CD4-positive, alpha-beta T cell treated with Interleukin-17A for 1 hour (primary cell): Measurements from ENCODE around the gene UBE2M.

ENCODE experiments used
- DNase-seq: peaks from one replicate; pipeline ENCODE4 v3.0.0-alpha.2; 2020

Gene UBE2M

GRCh38 chr19:58570770-58571574 is 12.6 kb upstream of the UBE2M start:
- DNase-seq = no peak

- no peak for DNase-seq
Measured at GRCh38 chr19:58569943-58570670, 11.7 kb upstream of the UBE2M start.

GRCh38 chr19:58569191-58569942 is 11.0 kb upstream of the UBE2M start:
- no peak for DNase-seq

- DNase-seq = no peak
Measured at GRCh38 chr19:58568453-58569130, 10.2 kb upstream of the UBE2M start.

GRCh38 chr19:58566989-58567388 is 8.6 kb upstream of the UBE2M start:
- no peak for DNase-seq

DNA sequence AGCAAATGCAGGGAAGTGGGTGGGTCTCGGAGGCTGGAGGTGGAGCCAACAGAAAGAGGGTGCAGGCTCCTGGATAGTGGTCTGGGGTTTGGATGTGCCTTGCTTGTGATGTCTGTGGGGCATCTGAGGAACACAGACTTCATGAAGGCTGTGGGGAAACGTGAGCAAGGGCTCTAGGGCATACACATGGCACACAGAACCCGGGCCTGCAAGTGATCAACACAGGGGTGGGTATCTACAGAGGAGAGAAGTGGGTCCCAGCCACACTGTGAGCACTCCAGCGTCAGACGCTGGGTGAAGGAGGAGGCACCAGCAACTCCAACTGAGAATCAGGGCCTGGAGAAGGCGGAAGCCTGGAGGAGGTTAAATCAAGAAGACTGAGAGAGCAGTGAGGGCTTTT is 5.4 kb upstream of the UBE2M start:
- no peak for DNase-seq

DNA sequence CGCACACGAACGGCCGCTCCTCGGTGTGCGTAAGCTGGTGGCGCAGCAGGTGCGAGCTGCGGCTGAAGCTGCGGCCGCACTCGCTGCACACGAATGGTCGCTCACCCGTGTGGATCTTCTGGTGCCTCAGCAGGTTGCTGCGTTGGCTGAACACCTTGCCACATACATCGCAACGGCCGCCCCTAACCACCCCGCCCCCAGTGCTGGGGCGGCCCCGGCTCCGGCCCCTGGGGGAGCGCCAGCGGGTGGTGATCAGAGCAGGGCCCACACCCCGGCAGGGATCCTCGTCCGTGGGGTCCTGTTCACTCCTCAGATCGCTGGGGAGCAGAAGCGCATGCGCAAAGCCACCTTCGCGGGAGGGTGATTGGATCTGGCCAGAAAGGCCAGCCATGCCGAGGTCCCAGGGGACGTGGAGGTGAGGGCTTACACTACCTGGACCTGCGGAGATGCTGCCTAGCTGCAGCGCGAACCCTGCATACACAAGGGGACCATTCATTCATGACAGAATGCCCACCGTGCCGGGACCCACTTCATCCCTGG is 4.7 kb upstream of the UBE2M start:
- no peak for DNase-seq

DNA sequence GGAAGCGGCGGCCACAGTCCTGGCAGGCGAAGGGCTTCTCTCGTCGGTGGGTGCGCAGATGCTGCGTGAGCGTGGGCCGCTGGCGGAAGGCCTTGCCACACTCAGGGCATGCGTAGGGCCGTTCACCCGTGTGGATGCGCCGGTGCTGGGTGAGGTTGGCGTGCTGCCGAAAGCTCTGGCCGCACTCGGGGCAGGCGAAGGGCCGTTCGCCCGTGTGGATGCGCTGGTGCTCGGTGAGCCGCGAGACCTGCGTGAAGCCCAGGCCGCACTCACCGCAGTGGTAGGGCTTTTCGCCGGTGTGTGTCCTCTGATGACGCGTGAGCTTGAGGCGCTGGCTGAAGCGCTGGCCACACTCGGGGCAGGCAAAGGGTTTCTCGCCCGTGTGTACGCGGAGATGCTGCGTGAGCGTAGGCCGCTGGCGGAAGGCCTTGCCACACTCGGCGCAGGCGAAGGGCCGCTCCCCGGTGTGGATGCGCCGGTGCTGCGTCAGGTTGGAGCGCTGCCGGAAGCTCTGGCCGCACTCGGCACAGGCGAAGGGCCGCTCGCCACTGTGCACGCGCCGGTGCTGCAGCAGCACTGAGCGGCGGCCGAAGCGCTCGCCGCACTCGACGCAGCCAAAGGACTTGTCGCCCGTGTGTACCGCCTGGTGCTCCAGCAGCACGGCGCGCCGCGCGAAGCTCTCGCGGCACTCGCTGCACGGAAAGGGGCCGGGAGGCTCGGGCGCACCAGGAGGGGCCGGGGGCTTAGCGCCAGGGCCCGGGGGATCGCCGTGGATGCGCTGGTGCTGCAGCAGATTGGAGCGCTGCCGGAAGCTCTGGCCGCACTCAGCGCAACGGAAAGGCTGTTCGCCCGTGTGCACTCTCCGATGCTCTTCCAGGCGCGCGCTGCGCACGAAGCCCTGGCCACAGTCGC is 4.0 kb upstream of the UBE2M start:
- no peak for DNase-seq

DNA sequence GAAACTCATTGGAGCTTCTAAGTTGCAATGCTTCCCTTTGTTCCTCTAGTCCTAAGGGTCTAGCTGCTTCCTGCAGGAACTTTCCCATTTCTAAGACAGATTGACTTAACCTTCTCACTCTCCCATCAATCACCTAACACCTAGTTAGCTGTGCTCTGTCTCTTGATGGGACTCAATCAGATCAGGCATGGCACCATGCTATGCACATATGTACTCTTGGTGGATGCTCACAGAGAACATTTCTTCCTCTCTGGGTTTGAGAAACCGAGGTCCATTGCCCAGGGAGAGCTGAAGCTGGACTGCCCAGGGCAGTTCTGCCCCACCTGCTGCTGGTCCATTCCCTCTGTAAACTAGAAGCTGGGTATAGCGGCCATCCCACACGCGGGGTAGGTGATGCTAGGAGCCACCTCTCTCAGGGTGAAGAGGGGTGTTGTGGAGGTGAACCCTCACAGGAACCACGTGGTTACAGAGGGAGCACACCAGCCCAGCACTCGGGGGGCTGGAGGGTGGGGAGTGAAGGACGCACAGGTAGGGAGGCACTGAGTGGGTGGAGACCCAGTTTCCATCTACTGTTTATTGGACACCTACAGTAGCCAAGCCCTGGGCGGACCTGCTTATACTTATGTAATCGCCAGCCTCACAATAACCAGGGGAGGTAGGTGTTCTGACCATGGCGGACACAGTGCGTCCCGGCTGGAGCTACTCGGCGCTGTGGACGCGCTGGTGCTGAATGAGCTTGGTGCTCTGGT is 3.1 kb upstream of the UBE2M start:
- DNase-seq = no peak

DNA sequence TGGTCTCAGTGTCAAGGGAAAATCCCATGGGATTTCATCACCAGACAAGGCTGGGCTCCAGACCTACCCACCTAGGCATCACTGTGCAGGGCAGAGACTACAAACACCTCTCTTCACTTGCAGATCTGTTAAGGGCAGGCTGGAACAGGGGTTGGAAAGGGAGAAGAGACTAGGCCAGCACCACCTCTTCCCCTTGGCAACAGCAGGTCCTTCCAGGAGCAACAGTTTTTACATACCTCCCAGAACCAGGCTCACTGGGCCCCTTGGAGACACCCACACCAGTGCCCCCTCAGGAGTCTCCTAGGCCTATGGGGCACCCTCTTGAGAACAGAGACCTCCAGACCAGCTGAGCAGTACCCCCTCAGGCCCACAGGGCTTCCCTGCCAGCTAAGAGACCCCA is 2.5 kb upstream of the UBE2M start:
- DNase-seq = no peak

GRCh38 chr19:58560007-58560887 is 1.8 kb upstream of the UBE2M start:
- no peak for DNase-seq

DNA sequence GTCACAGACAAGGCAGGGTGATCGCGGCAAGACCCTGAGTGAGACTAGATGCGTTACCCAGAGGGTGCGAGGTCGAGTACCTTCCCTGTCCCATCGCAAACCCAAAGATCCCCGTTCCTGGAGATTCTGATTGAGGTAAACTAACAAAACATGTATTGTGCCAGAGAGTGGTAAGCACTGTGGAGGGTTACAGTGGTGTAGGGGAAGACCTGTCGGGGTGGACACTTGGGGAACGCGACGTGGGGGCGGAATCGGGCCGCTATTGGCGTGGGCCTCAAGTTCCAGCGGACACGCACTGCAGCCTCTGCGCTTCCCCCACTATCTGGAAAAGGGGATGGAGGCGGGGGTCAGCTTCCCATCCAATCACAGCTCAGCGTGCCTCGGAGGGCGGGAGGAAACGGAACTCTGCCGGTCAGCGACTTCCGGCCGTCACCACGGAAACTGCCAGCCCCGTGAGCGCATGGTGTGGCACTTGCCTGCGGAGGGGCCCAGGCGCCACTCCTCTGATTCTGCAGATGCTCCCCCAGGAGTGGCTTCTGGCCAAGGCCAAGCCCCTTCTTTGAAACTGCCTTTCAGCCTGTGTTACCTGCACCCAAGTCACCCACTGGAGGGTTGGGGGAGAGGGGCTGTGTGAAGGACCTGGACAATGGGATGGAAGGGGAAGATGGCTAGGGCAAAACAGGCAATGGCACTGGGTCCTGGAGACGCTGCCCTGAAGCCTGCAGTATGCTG is 1.0 kb upstream of the UBE2M start:
- peak; percentile 72 for DNase-seq

DNA sequence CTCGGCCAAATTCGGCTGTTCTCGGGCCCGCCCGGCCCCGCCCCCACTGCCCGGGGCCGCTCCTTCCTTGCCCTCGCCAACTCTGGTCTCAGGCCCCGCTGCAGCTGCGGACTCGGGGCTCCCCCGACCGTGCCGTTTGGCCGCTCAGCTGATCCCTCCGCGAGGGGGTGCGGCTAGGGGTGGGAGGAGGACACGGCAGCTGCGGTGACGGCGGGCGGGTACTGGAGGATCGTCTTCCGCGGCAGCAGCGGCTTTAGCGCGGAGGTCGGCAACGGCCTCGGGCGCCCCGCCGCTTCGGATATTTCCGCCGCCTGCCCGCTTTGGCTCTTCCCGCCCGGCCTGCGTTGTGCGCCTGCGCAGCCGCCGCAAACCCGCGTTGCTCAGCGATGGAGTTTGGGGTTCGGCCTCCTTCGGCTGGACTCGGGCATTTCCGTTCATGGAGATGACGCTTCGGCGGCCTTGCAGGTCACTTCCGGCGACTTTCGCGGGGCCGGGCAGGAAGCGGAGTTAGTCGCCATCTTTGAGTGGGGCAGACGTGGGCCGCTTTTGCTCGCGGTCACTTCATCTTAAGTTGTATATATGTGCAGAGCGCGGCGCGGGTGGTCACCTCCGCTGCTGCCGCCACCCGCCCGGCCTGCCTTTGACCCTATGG is 338 bp upstream of the UBE2M start:
- peak; percentile 100 for DNase-seq

GRCh38 chr19:58557221-58558065 is 968 bp downstream of the UBE2M start:
- DNase-seq = no peak

GRCh38 chr19:58556622-58557220 is 1.7 kb downstream of the UBE2M start:
- no peak for DNase-seq

DNA sequence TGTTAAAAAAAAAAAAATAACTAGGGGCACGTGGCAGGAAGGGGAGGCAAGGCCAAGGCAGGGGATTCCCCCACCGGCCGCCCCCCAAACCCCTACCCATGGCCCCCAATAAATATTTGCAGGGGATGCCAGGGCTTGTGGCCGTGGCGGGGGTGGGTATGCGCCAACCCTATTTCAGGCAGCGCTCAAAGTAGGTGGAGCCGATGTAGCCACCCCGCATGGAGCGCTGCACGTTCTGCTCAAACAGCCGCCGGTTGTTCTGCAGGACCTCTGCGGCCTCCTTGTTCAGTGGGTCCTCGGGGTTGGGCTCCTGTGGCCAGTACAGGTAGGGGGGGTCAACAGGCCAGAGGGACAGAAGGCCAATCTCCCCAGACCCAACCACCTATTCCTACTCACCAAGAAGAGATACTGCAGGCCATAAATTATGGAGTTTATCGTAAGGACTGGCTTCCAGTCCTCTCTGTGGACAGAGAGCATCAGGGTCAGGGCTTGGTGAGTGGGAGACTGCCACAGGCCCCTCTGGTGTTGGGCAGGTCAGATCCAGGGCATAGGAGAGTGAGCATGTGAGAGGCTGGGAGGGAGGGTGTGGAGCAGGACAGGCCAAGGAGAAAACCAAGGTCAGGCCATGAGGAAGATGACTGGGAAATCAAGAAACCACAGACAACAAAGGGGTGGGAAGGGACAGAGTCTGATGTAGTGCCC is 2.3 kb downstream of the UBE2M start:
- no peak for DNase-seq
